ENCODE results near the gene FHOD3.

Gene FHOD3

GRCh38 chr18:36580874-36581750 lies 283.6 kb downstream of the FHOD3 start:
- TF ChIP-seq CTCF (IDR thresholded peaks at IDR 0.05; ENCODE audit: control insufficient read depth, extremely low read depth, insufficient read depth): no peak
- H3K4me3 ChIP-seq (ENCODE audit: low read depth, low read length): no peak overlapping the region
- no peak for DNase-seq (ENCODE audit: low read depth)

- no peak overlapping the region for H3K4me3 ChIP-seq (ENCODE audit: low read depth, low read length)
- no peak for TF ChIP-seq CTCF (IDR thresholded peaks at IDR 0.05; ENCODE audit: control insufficient read depth, extremely low read depth, insufficient read depth)
- no peak for DNase-seq (ENCODE audit: low read depth)
These were observed 285.7 kb downstream of the FHOD3 start for GRCh38 chr18:36582988-36583745.

- no peak for DNase-seq (ENCODE audit: low read depth)
- TF ChIP-seq CTCF (IDR thresholded peaks at IDR 0.05; ENCODE audit: control insufficient read depth, extremely low read depth, insufficient read depth): no peak
- no peak overlapping the region for H3K4me3 ChIP-seq (ENCODE audit: low read depth, low read length)
These were observed 292.5 kb downstream of the FHOD3 start for GRCh38 chr18:36589857-36590543.

GRCh38 chr18:36590621-36591580 lies 293.4 kb downstream of the FHOD3 start:
- no peak for DNase-seq (ENCODE audit: low read depth)
- no peak overlapping the region for H3K4me3 ChIP-seq (ENCODE audit: low read depth, low read length)
- no peak for TF ChIP-seq CTCF (IDR thresholded peaks at IDR 0.05; ENCODE audit: control insufficient read depth, extremely low read depth, insufficient read depth)

- DNase-seq (ENCODE audit: low read depth): no peak
- no peak for TF ChIP-seq CTCF (IDR thresholded peaks at IDR 0.05; ENCODE audit: control insufficient read depth, extremely low read depth, insufficient read depth)
- no peak overlapping the region for H3K4me3 ChIP-seq (ENCODE audit: low read depth, low read length)
These were observed 294.8 kb downstream of the FHOD3 start for GRCh38 chr18:36592282-36592681.

GRCh38 chr18:36593001-36593400 lies 295.5 kb downstream of the FHOD3 start:
- H3K4me3 ChIP-seq (ENCODE audit: low read depth, low read length): no peak overlapping the region
- TF ChIP-seq CTCF (IDR thresholded peaks at IDR 0.05; ENCODE audit: control insufficient read depth, extremely low read depth, insufficient read depth): no peak
- no peak for DNase-seq (ENCODE audit: low read depth)

Measured in LNCaP clone FGC (cell line).